Lower leg skin (tissue), 3 donors: ENCODE results near the gene CEP170B.

ENCODE experiments used
- POLR2A ChIP-seq, 2 donors: fragments of 450-650 bp; IDR thresholded peaks; one replicate each; pipeline ENCODE4 v1.6.1; 2016 to 2017; ENCODE audit warnings: antibody characterized with exemption in 2 of 2, mild to moderate bottlenecking in 1 of 2, moderate library complexity in 1 of 2
- TF ChIP-seq, protein P1 (sequence below), 3 donors: fragments of 450-650 bp; IDR thresholded peaks; one replicate each; pipeline ENCODE4 v1.5.1; 2016; ENCODE audit warnings: antibody characterized with exemption in 3 of 3, mild to moderate bottlenecking in 3 of 3, moderate library complexity in 2 of 3

- TF ChIP-seq POLR2A (IDR thresholded peaks at IDR 0.05): no peak
- TF ChIP-seq, protein P1, sequence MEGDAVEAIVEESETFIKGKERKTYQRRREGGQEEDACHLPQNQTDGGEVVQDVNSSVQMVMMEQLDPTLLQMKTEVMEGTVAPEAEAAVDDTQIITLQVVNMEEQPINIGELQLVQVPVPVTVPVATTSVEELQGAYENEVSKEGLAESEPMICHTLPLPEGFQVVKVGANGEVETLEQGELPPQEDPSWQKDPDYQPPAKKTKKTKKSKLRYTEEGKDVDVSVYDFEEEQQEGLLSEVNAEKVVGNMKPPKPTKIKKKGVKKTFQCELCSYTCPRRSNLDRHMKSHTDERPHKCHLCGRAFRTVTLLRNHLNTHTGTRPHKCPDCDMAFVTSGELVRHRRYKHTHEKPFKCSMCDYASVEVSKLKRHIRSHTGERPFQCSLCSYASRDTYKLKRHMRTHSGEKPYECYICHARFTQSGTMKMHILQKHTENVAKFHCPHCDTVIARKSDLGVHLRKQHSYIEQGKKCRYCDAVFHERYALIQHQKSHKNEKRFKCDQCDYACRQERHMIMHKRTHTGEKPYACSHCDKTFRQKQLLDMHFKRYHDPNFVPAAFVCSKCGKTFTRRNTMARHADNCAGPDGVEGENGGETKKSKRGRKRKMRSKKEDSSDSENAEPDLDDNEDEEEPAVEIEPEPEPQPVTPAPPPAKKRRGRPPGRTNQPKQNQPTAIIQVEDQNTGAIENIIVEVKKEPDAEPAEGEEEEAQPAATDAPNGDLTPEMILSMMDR (IDR thresholded peaks at IDR 0.05): no peak
Observed at GRCh38 chr14:104927432-104927816, 62.4 kb downstream of the CEP170B start.
